Testis (tissue), 3 donors: ENCODE measurements around the gene SRL. TPM values are rescaled to one million over a fixed set of nuclear protein-coding genes. Genes with fewer than 3 reads are reported as not detected.
A peak's percentile ranks its signal among the peaks of the same experiment; 100 is the strongest.
"Not testable (repeated sequence)": the region's sequence is repeated elsewhere in the genome, so short reads cannot be mapped to it uniquely, and the experiment has no call there.

Experiments used
- DNase-seq: peaks from one replicate; pipeline ENCODE4 v3.0.0-alpha.2; 2019
- H3K27ac ChIP-seq, 2 donors: fragments of 200-600 bp; sonication (generic); one replicate each; pipeline ENCODE4 v1.5.1; 2019
- H3K27me3 ChIP-seq: fragments of 200-600 bp; sonication (generic); one replicate; pipeline ENCODE4 v1.5.1; 2019
- H3K36me3 ChIP-seq: fragments of 200-600 bp; sonication (generic); one replicate; pipeline ENCODE4 v1.5.1; 2017; ENCODE audit warnings: low read depth; ENCODE audit errors: missing control alignments
- H3K4me1 ChIP-seq: fragments of 200-600 bp; sonication (generic); one replicate; pipeline ENCODE4 v1.5.1; 2019
- H3K4me3 ChIP-seq, 2 donors: fragments of 200-600 bp; sonication (generic); one replicate each; pipeline ENCODE4 v1.5.1; 2017 to 2019
- H3K9me3 ChIP-seq: fragments of 200-600 bp; sonication (generic); one replicate; pipeline ENCODE4 v1.5.1; 2017
- POLR2A ChIP-seq: fragments of 450-650 bp; IDR thresholded peaks from one replicate; pipeline ENCODE4 v1.6.1; 2017; ENCODE audit warnings: antibody characterized with exemption, mild to moderate bottlenecking, moderate library complexity
- WGBS, 2 donors: methylation state at CpG; one replicate each; pipeline ENCODE4 v1.1.5; 2018; 5-methylcytosine and 5-hydroxymethylcytosine counted together
- intact Hi-C: fragments of 100-400 bp; cut with DNase I; formaldehyde crosslinking; loops from one replicate; pipeline ENCODE4 v1.15.1; 2023; ENCODE audit warnings: low total_unique reads
- polyA plus RNA-seq: library from polyadenylated mRNA; stranded (reverse); fragments of 350-450 nt; fragmentation: Illumina TruSeq; extraction: RNeasy Lipid Tissue Mini Kit (QIAGEN cat#74804); gene quantifications from one replicate; pipeline ENCODE4 v1.2.3, GENCODE V29; 2014; ENCODE audit warnings: low read depth, low replicate concordance; ENCODE audit not compliant: insufficient read depth
- total RNA-seq, 2 donors: library from RNA; depleted of rRNA; stranded (reverse); fragments of >200 nt; gene quantifications; one replicate each; pipeline ENCODE4 v1.2.3, GENCODE V29; 2016
- TF ChIP-seq, protein P1 (sequence below), 3 experiments: fragments of 450-650 bp in 2 of 3; fragments of 200-600 bp in 1 of 3; sonication (generic) in 1 of 3; IDR thresholded peaks; one replicate each; pipeline ENCODE4 v1.5.1; 2016 to 2019; ENCODE audit warnings: antibody characterized with exemption in 3 of 3, mild to moderate bottlenecking in 2 of 3, moderate library complexity in 1 of 3

SRL gene
- total and polyA plus RNA-seq, 3 donors from 2014 or later = 1.5 to 4.7 (median 2.5) TPM

DNA sequence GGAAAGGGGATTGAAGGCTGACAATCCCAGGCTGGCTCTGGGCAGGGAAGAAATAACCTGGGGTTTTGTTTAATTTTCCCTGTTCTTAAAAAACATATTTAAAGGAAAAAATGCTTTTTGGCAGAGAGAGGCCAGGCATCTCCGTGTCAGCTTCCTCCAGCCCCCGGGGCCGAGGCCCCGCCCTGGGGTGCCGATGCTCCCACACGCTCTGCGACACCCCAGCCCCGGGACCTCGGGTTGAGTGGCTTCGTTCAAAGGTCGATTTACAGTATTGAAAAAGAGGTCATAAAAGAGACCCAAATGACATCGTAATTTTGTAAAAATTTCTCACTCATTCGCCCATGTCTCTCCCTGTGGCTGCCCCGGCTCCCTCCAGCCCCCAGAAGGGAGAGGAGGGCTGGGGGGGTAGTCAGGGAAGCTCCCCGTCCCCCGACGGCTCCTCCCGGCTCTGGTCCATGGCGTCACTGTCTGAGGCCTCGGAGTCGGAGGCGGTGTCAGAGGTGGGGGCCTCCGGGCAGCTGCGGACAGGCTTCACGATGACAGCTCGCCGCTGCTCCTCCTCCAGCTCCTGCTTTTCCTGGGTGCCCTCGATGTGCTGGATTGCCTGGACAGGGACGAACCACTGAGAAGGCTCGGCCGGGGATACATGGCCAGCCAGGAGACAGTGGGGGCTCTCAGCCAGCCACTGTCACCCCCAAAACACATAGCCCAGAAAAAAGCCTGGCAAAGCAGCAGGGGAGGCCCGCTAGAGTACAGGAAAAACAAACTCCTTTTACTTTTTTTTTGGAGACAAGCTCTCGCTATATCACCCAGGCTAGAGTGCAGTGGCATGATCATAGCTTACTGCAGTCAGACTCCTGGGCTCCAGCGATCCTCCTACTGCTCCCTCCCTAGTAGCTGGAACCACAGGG is 16.0 kb upstream of the SRL start:
- 24 to 50% methylated on average over 24 to 34 of the region's 34 CpGs for WGBS, 2 donors
- peaks cover 18% of the 10 kb centered on the region for H3K4me1 ChIP-seq
- H3K4me3 ChIP-seq = peak overlapping the region in 1 of 2 donors; percentile 24
- no peaks in the 10 kb centered on the region for H3K36me3 ChIP-seq
- peak; percentile 51 for DNase-seq
- H3K27ac ChIP-seq = peak overlapping the region; percentile 70 to 75
- no peaks in the 10 kb centered on the region for H3K27me3 ChIP-seq
- H3K9me3 ChIP-seq = no peaks in the 10 kb centered on the region
- intact Hi-C loops = loop anchor here (10.0 kb wide), 2 partner anchors 143 to 273 kb away; partner anchors contain the start of gene ADCY9
- no peak for TF ChIP-seq POLR2A
- TF ChIP-seq, protein P1, sequence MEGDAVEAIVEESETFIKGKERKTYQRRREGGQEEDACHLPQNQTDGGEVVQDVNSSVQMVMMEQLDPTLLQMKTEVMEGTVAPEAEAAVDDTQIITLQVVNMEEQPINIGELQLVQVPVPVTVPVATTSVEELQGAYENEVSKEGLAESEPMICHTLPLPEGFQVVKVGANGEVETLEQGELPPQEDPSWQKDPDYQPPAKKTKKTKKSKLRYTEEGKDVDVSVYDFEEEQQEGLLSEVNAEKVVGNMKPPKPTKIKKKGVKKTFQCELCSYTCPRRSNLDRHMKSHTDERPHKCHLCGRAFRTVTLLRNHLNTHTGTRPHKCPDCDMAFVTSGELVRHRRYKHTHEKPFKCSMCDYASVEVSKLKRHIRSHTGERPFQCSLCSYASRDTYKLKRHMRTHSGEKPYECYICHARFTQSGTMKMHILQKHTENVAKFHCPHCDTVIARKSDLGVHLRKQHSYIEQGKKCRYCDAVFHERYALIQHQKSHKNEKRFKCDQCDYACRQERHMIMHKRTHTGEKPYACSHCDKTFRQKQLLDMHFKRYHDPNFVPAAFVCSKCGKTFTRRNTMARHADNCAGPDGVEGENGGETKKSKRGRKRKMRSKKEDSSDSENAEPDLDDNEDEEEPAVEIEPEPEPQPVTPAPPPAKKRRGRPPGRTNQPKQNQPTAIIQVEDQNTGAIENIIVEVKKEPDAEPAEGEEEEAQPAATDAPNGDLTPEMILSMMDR (IDR thresholded peaks at IDR 0.05) = no peak

DNA sequence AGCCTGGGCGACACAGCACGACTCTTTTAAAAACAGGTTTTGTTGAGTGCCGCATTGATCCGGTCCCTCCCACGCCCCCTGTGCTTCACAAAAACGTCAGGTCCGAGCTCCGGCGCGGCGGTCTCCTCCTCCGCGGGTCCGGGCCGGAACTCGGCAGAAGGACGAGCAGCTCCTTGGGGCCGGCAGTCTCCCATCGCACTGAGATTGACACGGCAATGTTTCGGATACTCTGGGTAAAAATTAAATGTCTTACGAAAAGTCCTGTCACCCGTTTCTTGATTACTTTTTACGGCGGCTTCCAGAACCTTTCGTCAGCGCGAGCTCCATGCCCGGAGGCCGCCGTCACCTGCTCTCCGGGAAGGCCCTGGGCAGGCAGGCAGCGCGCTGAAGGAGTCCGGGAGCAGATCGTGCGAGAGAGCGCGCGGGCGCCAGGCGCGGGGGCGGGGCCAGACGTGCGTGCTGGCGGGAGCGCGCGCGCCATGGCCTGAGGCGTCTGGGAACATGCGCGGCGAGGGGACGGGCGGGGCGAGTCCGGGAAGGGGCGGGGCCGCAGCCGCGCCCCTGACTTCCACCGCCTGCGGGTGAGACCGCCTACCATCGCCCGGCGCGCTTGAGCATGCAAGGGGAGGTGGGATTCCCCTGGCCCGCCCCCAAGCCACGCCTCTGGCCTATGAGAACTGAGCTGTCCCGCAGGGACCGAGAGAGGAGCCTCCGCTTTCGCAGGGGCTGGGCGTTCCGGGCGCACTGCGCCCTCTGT is 11.7 kb upstream of the SRL start:
- Histone ChIP-seq H3K27ac (peak overlapping the region; percentile 90 to 94), H3K27me3 (no peaks in the 10 kb centered on the region), H3K4me3 (peak overlapping the region; percentile 59 to 61), H3K36me3 (no peaks in the 10 kb centered on the region), H3K4me1 (peaks cover 11% of the 10 kb centered on the region), H3K9me3 (no peaks in the 10 kb centered on the region)
- peak; percentile 100 for DNase-seq
- WGBS, 2 donors = 0 to 1% methylated on average over 33 to 53 of the region's 80 CpGs
- TF ChIP-seq, protein P1 (IDR thresholded peaks at IDR 0.05) = no peak
- TF ChIP-seq POLR2A = peak; percentile 52
- intact Hi-C loops = loop anchor here (5.0 to 10.0 kb wide), 3 partner anchors 46 to 269 kb away; partner anchors contain the start of gene ADCY9

GRCh38 chr16:4253012-4253393 is 11.1 kb upstream of the SRL start:
- Histone ChIP-seq H3K27ac (peak overlapping the region; percentile 90 to 94), H3K4me3 (peak overlapping the region; percentile 59 to 61)
- intact Hi-C loops = loop anchor here (5.0 to 10.0 kb wide), 3 partner anchors 46 to 268 kb away; partner anchors contain the start of gene ADCY9
- H3K36me3 ChIP-seq, H3K4me1 ChIP-seq, DNase-seq, H3K27me3 ChIP-seq, H3K9me3 ChIP-seq: not testable (repeated sequence)
- 29 to 57% methylated on average over 23 of the region's 23 CpGs for WGBS, 2 donors

DNA sequence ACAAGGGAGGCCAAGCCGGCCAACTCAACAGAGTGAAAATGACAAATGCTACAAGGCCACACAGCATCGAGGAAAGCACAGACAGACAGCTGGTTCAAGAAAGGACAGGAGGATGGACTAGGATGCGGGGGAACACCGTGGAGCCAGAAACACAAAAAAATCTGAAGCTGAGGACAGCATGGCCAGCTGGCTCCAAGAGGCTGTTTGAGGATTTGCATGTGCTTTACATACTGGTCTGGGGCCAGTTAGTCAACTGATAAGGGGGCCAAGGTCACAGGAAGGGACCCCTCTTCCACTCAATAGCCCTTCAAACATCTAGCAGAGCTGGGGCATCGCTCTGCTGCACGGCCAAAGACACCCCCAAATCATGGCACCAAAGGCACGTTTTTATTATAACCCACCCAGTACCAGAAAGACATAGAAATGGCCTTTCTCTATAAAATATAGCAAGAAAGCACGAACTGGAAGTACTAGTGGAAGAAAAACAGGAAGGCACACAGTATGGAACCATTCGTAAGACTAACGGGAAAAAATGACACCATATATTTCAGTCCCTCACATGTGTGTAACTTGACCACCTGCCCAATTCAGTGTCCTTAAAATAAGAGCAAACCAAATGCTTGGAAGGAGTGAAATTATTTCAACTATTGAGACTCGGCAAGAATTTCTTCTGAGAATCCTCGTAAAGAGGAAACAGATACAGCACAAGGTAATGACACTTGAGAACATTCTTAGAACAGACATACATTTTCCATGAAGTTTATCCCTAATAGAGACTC is 7.8 kb upstream of the SRL start:
- no peaks in the 10 kb centered on the region for H3K4me1 ChIP-seq
- no peaks in the 10 kb centered on the region for H3K27me3 ChIP-seq
- no peak overlapping the region for H3K27ac ChIP-seq
- TF ChIP-seq POLR2A = no peak
- TF ChIP-seq, protein P1 (IDR thresholded peaks at IDR 0.05) = no peak
- H3K4me3 ChIP-seq = no peak overlapping the region
- no peaks in the 10 kb centered on the region for H3K9me3 ChIP-seq
- WGBS, 2 donors = 53 to 73% methylated on average over 12 of the region's 12 CpGs
- no peaks in the 10 kb centered on the region for H3K36me3 ChIP-seq
- intact Hi-C loops = loop anchor here (5.0 to 10.0 kb wide), 3 partner anchors 42 to 265 kb away; partner anchors contain the start of gene ADCY9
- no peak for DNase-seq
